DND-41 (cell line): ENCODE measurements around the gene ADGRG4.

ENCODE experiments used
- ATAC-seq: fragments of 200-7000 bp; cut with Tn5 transposase; 3 replicates; pipeline ENCODE4 v1.9.1; 2021; ENCODE audit warnings: low read depth; ENCODE audit not compliant: insufficient read depth
- DNase-seq: peaks from one replicate; pipeline ENCODE4 v3.0.0-alpha.2; 2020
- H2AFZ ChIP-seq: 2 replicates; pipeline ENCODE4 v1.6.0; 2012; ENCODE audit warnings: low read depth, low read length
- H3K27ac ChIP-seq: 2 replicates; pipeline ENCODE4 v1.5.1; 2012; ENCODE audit warnings: low read length, inconsistent platforms
- H3K27me3 ChIP-seq: fragments of 200-600 bp; sonication (generic); 2 replicates; pipeline ENCODE4 v1.6.0; 2012; ENCODE audit warnings: low read length, mild to moderate bottlenecking, inconsistent platforms; ENCODE audit not compliant: insufficient read depth, poor library complexity
- H3K36me3 ChIP-seq: 2 replicates; pipeline ENCODE4 v1.5.1; 2012; ENCODE audit warnings: low read length, inconsistent platforms; ENCODE audit not compliant: insufficient read depth
- H3K4me1 ChIP-seq: 2 replicates; pipeline ENCODE4 v1.5.1; 2012; ENCODE audit warnings: mild to moderate bottlenecking, low read length; ENCODE audit not compliant: insufficient read depth
- H3K4me2 ChIP-seq: 2 replicates; pipeline ENCODE4 v1.6.0; 2012; ENCODE audit warnings: mild to moderate bottlenecking, moderate library complexity, low read length, inconsistent platforms; ENCODE audit not compliant: insufficient read depth
- H3K4me3 ChIP-seq, 2 experiments: fragments of 200-600 bp in 1 of 2; shearing (Covaris generic) in 1 of 2; 2 replicates each; pipeline ENCODE4 v1.5.1; 2012 to 2016; ENCODE audit warnings: inconsistent platforms in 2 of 2, low read length in 2 of 2, mild to moderate bottlenecking in 2 of 2, low read depth in 1 of 2, moderate library complexity in 1 of 2
- H3K79me2 ChIP-seq: 2 replicates; pipeline ENCODE4 v1.6.0; 2012; ENCODE audit warnings: low read length, inconsistent platforms; ENCODE audit not compliant: insufficient read depth
- H3K9ac ChIP-seq: 2 replicates; pipeline ENCODE4 v1.6.0; 2012; ENCODE audit warnings: low read depth, mild to moderate bottlenecking, inconsistent platforms, low read length, moderate library complexity
- H3K9me3 ChIP-seq: 2 replicates; pipeline ENCODE4 v1.5.1; 2012; ENCODE audit warnings: low read length, moderate library complexity, mild to moderate bottlenecking, inconsistent platforms; ENCODE audit not compliant: insufficient read depth, severe bottlenecking
- H4K20me1 ChIP-seq: 2 replicates; pipeline ENCODE4 v1.6.0; 2012; ENCODE audit warnings: low read length; ENCODE audit not compliant: insufficient read depth
- EZH2 ChIP-seq: IDR thresholded peaks from 3 replicates; pipeline ENCODE4 v1.6.1; 2012; ENCODE audit warnings: borderline replicate concordance, low read depth, mild to moderate bottlenecking, moderate library complexity, low read length, inconsistent platforms; ENCODE audit not compliant: severe bottlenecking
- TF ChIP-seq, protein P1 (sequence below): IDR thresholded peaks from 2 replicates; pipeline ENCODE4 v1.5.1; 2012; ENCODE audit warnings: borderline replicate concordance, low read length, moderate library complexity, mild to moderate bottlenecking; ENCODE audit not compliant: poor library complexity, severe bottlenecking; ENCODE audit errors: extremely low read depth

The ADGRG4 gene

DNA sequence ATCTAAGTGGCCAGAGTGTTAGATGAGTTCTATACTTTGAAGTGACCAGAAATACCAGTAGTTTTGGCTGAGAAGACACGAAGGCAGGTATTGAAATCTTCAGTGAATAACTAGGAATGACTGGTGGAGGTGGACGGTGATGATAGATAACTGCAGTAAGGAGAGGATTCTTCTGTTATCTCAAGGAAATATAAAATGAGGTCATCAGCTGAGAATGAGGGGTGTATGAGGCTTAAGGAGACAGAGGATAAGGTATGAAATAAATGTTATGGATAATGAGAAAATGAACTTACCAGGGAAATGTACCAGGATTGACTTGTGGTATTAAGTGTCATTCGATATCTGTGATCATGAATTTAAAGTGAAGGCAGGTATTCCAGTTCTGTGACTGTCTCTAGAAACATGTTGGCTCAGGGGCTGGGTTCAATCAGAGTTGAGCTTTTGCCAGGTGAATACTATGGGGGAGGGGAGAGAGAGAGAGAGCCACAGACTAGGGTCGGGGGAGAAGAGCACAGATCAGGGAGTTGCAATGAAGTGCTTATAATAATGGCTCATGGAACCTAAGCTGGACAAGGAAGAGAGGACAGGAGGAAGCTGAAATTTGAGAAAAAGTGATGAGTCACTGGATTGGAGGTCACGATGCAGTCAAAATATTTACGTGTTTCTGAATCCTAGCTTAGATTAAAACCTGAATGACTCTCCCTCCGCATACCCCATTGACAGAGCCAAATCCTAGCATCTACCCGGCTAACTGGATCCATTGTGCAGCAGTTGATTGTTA lies 149.5 kb downstream of the ADGRG4 start:
- no peak for ATAC-seq
- no peak overlapping the region for H3K4me3 ChIP-seq

DNA sequence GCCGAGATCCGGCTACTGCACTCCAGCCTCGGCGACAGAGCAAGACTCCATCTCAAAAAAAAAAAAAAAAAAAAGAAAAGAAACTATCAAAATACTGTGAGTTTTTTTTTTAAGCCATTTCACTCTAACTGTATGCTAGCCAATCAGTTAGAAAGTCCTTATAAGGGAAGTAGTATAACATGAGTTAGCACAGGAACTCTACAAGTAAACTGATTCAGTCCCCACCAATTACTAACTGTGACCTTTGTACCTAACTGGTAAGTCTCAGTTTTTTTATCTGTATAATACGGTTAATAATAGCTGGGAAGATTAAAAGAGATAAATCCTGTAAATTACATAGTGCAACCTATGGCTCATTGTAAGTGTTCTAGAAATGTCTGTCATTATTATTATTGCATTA lies 151.9 kb downstream of the ADGRG4 start:
- Histone ChIP-seq H2AFZ (no peak overlapping the region), H3K4me2 (no peak overlapping the region), H3K9me3 (no peaks in the 10 kb centered on the region), H3K79me2 (no peaks in the 10 kb centered on the region), H3K9ac (no peak overlapping the region), H4K20me1 (no peaks in the 10 kb centered on the region), H3K27ac (no peak overlapping the region), H3K27me3 (no peaks in the 10 kb centered on the region), H3K4me3 (no peak overlapping the region), H3K4me1 (no peaks in the 10 kb centered on the region), H3K36me3 (no peaks in the 10 kb centered on the region)
- no peak for ATAC-seq
- TF ChIP-seq, protein P1, sequence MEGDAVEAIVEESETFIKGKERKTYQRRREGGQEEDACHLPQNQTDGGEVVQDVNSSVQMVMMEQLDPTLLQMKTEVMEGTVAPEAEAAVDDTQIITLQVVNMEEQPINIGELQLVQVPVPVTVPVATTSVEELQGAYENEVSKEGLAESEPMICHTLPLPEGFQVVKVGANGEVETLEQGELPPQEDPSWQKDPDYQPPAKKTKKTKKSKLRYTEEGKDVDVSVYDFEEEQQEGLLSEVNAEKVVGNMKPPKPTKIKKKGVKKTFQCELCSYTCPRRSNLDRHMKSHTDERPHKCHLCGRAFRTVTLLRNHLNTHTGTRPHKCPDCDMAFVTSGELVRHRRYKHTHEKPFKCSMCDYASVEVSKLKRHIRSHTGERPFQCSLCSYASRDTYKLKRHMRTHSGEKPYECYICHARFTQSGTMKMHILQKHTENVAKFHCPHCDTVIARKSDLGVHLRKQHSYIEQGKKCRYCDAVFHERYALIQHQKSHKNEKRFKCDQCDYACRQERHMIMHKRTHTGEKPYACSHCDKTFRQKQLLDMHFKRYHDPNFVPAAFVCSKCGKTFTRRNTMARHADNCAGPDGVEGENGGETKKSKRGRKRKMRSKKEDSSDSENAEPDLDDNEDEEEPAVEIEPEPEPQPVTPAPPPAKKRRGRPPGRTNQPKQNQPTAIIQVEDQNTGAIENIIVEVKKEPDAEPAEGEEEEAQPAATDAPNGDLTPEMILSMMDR: no peak
- TF ChIP-seq EZH2: no peak
- DNase-seq: no peak

More for the DNA sequence above, 149.5 kb downstream of the ADGRG4 start:
- Histone ChIP-seq H3K4me1 (no peaks in the 10 kb centered on the region), H3K9me3 (no peaks in the 10 kb centered on the region), H3K27me3 (no peaks in the 10 kb centered on the region), H3K79me2 (no peaks in the 10 kb centered on the region), H4K20me1 (no peaks in the 10 kb centered on the region), H3K4me2 (no peak overlapping the region), H3K36me3 (no peaks in the 10 kb centered on the region), H3K9ac (no peak overlapping the region), H2AFZ (no peak overlapping the region), H3K27ac (no peak overlapping the region)
- DNase-seq: no peak
- TF ChIP-seq, protein P1: no peak
- no peak for TF ChIP-seq EZH2

DNA sequence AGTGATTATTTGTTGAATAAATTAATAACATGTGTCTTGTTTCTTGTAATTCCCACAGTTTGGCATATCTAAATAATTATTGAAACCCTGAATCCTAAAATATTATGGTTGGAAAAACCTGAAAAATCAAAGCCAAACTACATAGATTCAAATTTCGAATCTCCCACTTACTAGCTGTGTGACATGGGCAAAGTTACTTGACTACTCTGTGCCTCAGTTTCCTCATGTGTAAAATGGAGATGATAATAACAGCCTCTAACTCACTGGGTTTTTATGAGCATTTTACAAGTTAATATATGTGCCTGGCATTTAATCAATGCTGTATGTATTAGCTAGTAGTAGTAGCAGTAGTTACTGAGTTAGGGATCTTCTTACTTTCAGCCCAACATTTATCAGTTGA lies 152.4 kb downstream of the ADGRG4 start:
- no peaks in the 10 kb centered on the region for H3K9me3 ChIP-seq
- DNase-seq (no peak), ATAC-seq (no peak)
- H2AFZ ChIP-seq: no peak overlapping the region
- H4K20me1 ChIP-seq: no peaks in the 10 kb centered on the region
- no peaks in the 10 kb centered on the region for H3K27me3 ChIP-seq
- no peak overlapping the region for H3K4me3 ChIP-seq
- H3K36me3 ChIP-seq: no peaks in the 10 kb centered on the region
- no peak overlapping the region for H3K27ac ChIP-seq
- no peaks in the 10 kb centered on the region for H3K79me2 ChIP-seq
- H3K4me1 ChIP-seq: no peaks in the 10 kb centered on the region
- H3K9ac ChIP-seq: no peak overlapping the region
- no peak for TF ChIP-seq EZH2
- TF ChIP-seq, protein P1: no peak
- no peak overlapping the region for H3K4me2 ChIP-seq
